Measurements from ENCODE around the gene NTM.
"Not testable (repeated sequence)": the region's sequence is repeated elsewhere in the genome, so short reads cannot be mapped to it uniquely, and the experiment has no call there.

The NTM gene

GRCh38 chr11:131908316-131908715 lies 537.9 kb downstream of the NTM start:
- DNase-seq = no peak

GRCh38 chr11:131909426-131910177 lies 539.2 kb downstream of the NTM start:
- DNase-seq = no peak

GRCh38 chr11:131910178-131910522 lies 539.7 kb downstream of the NTM start:
- no peak for DNase-seq

- no peak for DNase-seq
These were observed 540.3 kb downstream of the NTM start for GRCh38 chr11:131910523-131911387.

DNA sequence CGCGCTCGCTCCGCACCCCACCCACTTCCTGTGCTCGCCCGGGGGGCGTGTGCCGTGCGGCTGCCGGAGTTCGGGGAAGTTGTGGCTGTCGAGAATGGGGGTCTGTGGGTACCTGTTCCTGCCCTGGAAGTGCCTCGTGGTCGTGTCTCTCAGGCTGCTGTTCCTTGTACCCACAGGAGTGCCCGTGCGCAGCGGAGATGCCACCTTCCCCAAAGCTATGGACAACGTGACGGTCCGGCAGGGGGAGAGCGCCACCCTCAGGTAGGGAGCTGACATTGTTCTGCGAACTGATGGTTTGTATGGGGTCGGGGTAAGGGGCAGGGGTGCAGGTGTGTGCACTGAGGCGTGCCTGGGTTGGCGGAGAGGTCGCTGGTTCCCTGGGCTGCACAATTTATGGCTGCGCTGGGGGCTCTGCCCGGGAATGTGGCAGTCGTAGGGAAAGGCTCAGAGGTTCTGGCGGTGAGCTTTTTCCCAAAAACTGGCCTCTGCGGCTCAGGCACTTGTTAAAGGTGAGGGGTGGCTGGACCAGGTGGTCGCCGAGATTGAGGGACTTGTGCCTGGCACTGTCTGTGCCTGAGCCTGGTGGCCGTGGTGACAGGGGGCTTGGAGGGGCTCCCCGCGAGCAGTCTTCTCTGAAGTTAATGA lies 541.1 kb downstream of the NTM start:
- not testable (repeated sequence) for DNase-seq

- no peak for DNase-seq
These were observed 541.7 kb downstream of the NTM start for GRCh38 chr11:131912134-131912533.

DNA sequence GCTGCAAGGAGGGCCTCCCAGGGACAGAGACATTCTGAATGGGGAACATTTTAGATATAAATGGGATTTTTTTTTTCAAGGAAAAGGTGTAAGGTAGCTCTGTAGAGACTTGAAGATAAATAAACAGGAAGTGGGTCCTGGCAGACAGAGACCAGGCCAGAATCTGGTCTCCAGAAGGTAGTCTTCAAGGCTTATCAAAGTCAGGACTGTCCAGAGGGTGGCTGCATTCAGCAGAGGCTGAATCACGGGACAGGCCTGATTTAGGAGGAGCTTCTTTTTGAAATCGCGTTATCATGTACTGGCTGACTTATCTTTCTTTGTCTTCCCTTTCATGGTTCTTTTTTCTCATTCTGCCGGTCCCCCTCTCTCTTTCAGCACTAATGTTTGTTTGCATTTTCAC lies 542.9 kb downstream of the NTM start:
- DNase-seq = no peak

DNA sequence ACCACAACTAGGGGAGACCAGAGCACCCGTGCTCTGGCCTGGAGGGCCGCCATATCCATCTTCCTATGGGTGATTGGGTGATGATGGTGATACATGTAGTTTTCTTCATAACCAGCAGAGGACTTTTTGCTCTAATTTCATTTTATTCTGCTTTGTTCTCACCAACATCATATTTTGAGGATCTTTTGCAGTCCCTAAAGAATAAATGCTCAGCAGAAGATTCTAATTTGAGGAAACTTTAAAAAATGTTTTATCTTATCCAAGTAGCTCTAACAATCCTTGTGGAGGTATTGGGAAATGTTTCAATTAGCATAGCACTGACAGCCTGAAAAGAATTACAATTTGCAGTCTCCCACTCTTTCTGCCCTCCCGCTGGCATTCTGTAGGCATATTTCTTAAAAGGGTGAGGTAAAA lies 544.0 kb downstream of the NTM start:
- DNase-seq = no peak

- DNase-seq = no peak
These were observed 546.2 kb downstream of the NTM start for GRCh38 chr11:131916638-131917037.

- DNase-seq = no peak
These were observed 547.4 kb downstream of the NTM start for GRCh38 chr11:131917634-131918384.

- no peak for DNase-seq
These were observed 548.2 kb downstream of the NTM start for GRCh38 chr11:131918663-131919062.

DNA sequence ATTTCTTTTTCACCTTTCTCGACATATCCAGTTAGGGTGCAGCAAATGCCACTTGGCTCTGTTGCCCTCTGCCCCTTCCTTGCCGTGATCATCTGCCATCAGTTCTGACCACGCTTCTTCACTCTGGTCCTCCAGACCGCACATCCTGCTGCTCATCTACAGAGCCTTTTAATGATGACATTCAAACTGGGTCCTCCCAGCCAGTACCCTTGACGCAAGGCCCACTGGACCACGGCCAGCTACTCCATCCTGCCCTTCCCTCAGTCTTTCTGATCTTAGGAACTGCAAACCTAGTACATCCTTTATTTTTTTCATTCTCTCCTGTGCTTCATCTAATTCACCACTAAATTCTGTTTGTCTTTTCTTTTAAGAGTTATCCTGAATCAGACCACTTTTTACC lies 551.8 kb downstream of the NTM start:
- no peak for DNase-seq

GRCh38 chr11:131923309-131923708 lies 552.9 kb downstream of the NTM start:
- no peak for DNase-seq

DNA sequence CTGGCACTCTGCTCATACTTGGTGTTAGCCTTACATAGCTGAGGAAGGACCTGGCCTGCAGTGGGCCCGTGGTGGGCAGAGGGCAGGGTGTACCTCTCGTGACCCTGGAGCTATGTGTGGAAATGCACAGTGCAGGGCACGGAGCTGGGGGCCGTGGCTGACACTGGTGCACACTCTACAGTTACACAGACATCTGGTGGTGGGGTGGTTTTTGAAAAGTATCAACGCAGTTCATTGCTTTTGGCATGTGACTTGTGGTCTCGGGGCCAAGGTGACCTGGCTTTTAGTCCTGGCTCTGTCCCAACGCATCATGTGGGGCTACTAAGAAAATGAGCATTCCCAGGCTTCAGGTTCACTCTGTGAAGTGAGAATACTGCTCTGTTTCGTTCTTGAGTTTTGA lies 553.6 kb downstream of the NTM start:
- DNase-seq = no peak

DNA sequence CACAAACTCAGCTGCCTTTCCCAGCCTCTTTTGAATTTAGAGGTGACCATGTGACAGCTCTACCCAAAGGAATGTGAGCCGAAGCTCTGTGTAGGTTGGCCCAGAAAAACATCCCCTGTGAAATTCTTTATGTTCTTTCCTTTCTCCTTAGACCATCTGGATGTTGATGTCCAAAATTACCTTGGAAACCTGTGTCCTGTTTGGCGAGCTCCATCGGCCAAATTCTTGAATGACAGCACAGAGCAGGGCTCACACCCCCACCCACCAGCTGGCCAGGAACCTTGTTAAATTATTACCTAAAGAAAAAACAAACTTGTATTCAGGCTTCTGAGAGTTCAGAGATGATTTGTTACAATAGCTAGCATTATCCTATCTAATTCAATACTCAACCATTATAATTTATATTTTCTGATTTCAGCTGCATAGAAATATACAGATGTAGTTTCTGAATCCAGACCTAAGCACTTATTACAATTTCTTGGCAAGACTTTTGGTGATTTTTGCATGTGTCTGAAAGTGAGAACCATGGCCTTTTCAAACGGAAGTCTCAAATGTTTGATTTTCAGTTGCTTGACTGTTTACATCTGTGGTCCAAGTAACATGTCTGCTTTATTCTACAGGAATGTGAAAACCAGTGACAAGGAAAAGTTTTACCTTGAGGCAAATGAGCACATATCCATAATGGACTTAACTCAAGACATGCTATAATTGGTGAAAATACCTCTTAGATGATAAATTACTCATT lies 554.2 kb downstream of the NTM start:
- no peak for DNase-seq

DNA sequence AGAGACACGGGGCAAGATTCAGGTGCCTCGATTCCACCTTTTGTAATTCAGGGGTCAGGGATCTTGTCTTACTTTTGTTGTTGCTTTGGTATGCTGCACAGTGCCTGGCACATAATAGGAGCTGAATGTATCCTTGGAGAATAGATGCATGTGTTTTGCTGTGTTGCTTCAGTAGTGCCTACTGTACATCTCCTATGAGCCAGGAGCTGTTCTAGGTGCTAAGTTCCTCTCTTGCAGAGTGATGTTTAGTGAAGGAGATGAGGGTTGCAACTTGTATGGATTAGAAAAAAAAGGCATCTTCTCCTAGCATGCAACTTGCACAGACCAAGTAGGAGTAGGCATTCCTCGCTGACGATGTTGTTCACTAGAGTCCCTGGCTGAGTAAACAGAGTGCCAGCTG lies 555.4 kb downstream of the NTM start:
- DNase-seq = no peak

- no peak for DNase-seq
These were observed 558.6 kb downstream of the NTM start for GRCh38 chr11:131928992-131929391.

DNA sequence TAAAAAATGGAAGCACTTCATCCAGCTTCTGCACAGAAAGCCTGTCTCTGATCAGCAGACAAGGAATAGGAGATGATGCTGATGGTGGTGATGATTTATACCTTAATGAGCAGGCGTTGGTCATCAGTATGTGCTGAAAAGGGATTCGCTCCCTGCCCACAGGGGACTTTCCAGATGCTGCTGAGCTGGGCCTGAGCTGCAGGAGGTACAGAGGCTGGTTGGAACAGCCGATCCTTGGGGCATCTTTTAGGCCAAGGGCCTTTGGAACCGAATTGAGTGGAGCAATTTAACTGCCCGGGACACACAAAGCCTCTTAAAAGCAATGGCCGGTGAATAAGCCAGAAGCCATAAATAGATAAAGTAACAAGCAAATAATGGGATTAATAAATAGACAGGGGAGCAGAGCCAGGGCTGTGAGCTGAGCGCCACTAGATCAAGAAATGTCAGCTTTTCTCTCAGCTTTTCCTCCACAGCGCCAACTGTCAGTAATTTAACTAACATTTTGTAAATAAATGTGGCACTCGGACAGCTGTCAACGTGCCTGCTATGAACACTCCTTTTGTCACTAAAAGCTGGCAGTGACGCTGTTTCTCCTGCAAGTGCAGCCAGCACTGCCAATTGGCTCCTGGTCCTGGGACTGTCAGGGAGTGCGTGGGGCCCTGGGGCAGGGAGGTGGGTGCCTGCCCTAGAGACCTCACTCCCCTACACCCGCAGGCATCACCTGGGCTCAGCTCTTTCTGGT lies 562.3 kb downstream of the NTM start:
- DNase-seq = no peak

DNA sequence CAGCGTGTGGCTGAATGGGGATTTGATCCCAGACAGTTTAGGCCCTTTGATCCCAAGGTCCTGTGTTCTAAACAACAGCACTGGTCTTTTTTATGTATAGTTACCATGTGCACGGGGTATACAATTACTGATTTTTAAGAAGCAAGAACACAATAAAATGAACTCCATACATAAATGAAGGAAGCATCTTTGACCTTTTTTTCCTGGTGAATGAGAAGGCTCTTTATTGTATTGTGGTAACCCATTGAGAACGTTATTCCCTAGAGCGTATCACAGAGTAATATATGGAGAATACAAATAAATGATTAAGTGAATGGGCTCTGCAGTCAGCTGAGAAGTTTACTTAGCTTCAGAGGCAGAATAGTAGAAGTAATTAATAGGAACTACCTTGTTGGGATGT lies 563.6 kb downstream of the NTM start:
- DNase-seq = no peak

DNA sequence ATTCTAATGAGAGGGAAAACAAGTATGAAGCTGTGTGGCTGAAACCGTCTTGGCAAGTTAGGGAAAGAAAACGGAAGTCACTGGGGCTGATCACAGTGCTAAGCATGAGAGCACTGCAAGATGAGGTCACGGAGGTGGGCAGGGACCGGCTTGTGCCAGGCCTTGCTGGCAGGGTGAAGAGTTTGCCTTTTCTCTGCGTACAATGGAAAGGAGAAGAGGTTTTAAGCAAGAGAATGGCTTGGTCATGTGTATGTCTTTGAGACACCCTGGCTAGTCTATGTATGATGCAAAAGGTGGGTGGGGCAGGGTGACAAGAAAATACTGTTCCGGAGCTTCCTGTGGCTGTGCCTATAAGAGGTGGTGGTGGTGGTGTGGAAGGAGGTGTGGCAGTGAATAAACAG lies 567.9 kb downstream of the NTM start:
- DNase-seq = no peak

DNA sequence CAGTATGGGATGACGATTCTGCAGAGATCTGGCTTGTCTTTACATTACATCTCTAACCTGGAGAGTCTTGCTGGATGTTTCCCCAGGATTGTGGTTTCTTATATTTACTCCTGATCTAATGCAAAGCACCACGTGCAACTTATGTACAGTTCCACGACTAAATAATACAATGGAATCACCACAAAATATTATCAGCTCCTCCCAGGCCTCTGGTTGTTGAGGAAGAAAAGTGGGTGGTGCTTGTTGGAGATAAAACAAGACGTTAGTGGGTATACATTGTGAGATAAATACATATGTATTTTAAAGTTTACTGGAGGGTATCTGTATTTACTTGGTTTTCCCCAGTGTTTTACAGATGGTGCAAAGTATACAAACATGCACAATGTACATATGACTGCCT lies 569.7 kb downstream of the NTM start:
- DNase-seq = no peak

GRCh38 chr11:131942878-131943277 lies 572.5 kb downstream of the NTM start:
- no peak for DNase-seq
